Prostate gland (tissue), 2 donors: ENCODE data around the gene ACER2.

Source experiments
- POLR2A ChIP-seq: fragments of 450-650 bp; IDR thresholded peaks from one replicate; pipeline ENCODE4 v1.6.1; 2016; ENCODE audit warnings: antibody characterized with exemption, mild to moderate bottlenecking
- TF ChIP-seq, protein P1 (sequence below), 4 experiments: fragments of 200-600 bp in 2 of 4; fragments of 450-650 bp in 2 of 4; sonication (generic) in 2 of 4; IDR thresholded peaks; 1 replicate in 3 of 4; 2 replicates in 1 of 4; pipeline ENCODE4 v1.5.1; 2016 to 2019; ENCODE audit warnings: antibody characterized with exemption in 4 of 4, mild to moderate bottlenecking in 2 of 4, moderate library complexity in 2 of 4

- TF ChIP-seq, protein P1, sequence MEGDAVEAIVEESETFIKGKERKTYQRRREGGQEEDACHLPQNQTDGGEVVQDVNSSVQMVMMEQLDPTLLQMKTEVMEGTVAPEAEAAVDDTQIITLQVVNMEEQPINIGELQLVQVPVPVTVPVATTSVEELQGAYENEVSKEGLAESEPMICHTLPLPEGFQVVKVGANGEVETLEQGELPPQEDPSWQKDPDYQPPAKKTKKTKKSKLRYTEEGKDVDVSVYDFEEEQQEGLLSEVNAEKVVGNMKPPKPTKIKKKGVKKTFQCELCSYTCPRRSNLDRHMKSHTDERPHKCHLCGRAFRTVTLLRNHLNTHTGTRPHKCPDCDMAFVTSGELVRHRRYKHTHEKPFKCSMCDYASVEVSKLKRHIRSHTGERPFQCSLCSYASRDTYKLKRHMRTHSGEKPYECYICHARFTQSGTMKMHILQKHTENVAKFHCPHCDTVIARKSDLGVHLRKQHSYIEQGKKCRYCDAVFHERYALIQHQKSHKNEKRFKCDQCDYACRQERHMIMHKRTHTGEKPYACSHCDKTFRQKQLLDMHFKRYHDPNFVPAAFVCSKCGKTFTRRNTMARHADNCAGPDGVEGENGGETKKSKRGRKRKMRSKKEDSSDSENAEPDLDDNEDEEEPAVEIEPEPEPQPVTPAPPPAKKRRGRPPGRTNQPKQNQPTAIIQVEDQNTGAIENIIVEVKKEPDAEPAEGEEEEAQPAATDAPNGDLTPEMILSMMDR (IDR thresholded peaks at IDR 0.05): no peak
- no peak for TF ChIP-seq POLR2A
Measured at GRCh38 chr9:19408316-19408692, 505 bp upstream of the ACER2 start.
